NCI-H2081 treated with DMSO at 0.1 percent for 48 hours (cell line): ENCODE results near the gene SPACDR.

Source experiments
- DNase-seq: peaks from one replicate; lab custom pipeline; 2025; lab: John Stamatoyannopoulos, UW

The SPACDR gene

GRCh38 chr7:100434297-100435144 lies 29.5 kb downstream of the SPACDR start:
- no peak for DNase-seq

- no peak for DNase-seq
These were observed 30.3 kb downstream of the SPACDR start for GRCh38 chr7:100433592-100434296.

- no peak for DNase-seq
These were observed 30.8 kb downstream of the SPACDR start for GRCh38 chr7:100433276-100433591.

GRCh38 chr7:100432621-100433275 lies 31.3 kb downstream of the SPACDR start:
- DNase-seq: no peak

- no peak for DNase-seq
These were observed 32.0 kb downstream of the SPACDR start for GRCh38 chr7:100432053-100432452.

GRCh38 chr7:100431286-100431735 lies 32.7 kb downstream of the SPACDR start:
- DNase-seq: no peak

- DNase-seq: no peak
These were observed 33.4 kb downstream of the SPACDR start for GRCh38 chr7:100430493-100431285.

GRCh38 chr7:100429637-100430492 lies 34.2 kb downstream of the SPACDR start, which contains the start of gene MEPCE:
TSS of gene MEPCE (plus strand) at chr7:100429831. CDS start at chr7:100430019, 188 bp downstream.
- DNase-seq: peak; percentile 92

GRCh38 chr7:100428967-100429636 lies 35.0 kb downstream of the SPACDR start:
- DNase-seq: peak; percentile 97

- DNase-seq: peak; percentile 88
These were observed 35.7 kb downstream of the SPACDR start, which contains the start of gene ZCWPW1 for GRCh38 chr7:100428199-100428966. TSS of gene ZCWPW1 (minus strand) at chr7:100428703. CDS start at chr7:100420649, 8,054 bp downstream.

GRCh38 chr7:100427762-100428198 lies 36.3 kb downstream of the SPACDR start:
- DNase-seq: no peak

- DNase-seq: no peak
These were observed 37.5 kb downstream of the SPACDR start for GRCh38 chr7:100426516-100426915.

GRCh38 chr7:100425347-100425746 lies 38.7 kb downstream of the SPACDR start:
- no peak for DNase-seq

- no peak for DNase-seq
These were observed 40.7 kb downstream of the SPACDR start for GRCh38 chr7:100423315-100423714.

- no peak for DNase-seq
These were observed 44.3 kb downstream of the SPACDR start for GRCh38 chr7:100419660-100420226.

- no peak for DNase-seq
These were observed 45.0 kb downstream of the SPACDR start for GRCh38 chr7:100418930-100419659.

- no peak for DNase-seq
These were observed 48.6 kb downstream of the SPACDR start for GRCh38 chr7:100415448-100415847.

GRCh38 chr7:100413889-100414288 lies 50.2 kb downstream of the SPACDR start:
- no peak for DNase-seq
